Islet of Langerhans (tissue), 1 donor: ENCODE data around the gene PDGFC.
"Not testable (repeated sequence)": the region's sequence is repeated elsewhere in the genome, so short reads cannot be mapped to it uniquely, and the experiment has no call there.

Experiments used
- FAIRE-seq: peaks from one replicate; lab custom pipeline; 2011; peaks lifted over from hg19 to GRCh38; lab: Jason Lieb, UNC

The PDGFC gene

GRCh38 chr4:156898373-156899117 is 73.1 kb downstream of the PDGFC start:
- no peak for FAIRE-seq

DNA sequence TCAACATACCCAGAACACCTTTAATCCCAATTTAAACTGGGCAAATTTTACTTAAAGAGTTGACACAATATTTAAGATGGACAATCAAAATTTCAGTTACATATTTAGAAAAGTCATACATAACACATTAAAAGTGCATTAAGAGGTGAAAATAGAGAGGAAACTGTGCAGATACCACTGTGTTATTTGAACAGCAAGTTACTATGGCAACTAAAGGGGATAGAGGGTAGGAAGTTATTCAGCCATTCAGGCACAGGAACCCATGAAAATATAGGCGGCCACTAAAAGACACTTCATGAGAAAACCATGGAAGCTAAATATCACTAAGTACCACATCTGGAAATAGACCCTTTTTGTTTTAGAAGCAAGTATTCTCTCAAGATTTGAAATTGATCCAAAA is 75.1 kb downstream of the PDGFC start:
- FAIRE-seq: no peak

DNA sequence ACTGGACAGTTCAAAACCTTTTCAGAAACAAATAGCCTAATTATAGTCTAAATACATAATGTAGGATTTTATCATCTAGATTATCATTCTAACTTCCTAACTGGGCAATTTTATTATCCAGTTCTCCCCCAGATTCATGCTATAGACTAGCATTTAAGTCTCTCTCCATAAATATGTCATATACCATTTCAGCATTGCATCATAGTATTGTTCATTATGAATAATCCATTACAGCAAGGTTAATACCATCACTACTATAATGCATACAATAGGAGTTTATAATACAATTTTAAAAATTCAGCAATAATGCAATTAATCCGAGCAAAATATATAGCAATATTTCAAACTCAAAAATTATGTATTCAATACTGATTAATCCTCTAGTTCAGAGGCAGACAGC is 77.4 kb downstream of the PDGFC start:
- no peak for FAIRE-seq

- FAIRE-seq: no peak
These were observed 78.8 kb downstream of the PDGFC start for GRCh38 chr4:156892805-156893204.

- FAIRE-seq: no peak
These were observed 81.7 kb downstream of the PDGFC start for GRCh38 chr4:156889616-156890594.

- no peak for FAIRE-seq
These were observed 82.8 kb downstream of the PDGFC start for GRCh38 chr4:156888762-156889161.

DNA sequence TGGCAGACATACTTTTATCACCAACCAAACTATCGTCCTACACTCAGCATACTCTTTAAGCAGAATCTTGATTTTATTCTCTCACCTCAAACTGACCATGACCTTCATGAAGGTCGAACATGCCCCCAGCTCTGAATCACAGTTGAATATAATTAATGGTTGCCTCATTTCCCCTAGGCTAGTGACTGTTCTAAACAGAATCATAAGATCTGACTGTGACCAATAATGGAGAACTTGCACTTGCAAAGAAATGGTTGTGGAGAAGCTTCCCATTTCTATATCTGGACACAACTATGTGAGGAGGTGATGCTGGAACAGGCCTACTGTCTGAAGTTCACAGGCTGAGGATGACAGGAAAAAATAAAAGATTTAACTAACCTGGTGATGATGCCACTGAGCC is 85.1 kb downstream of the PDGFC start:
- FAIRE-seq: no peak

DNA sequence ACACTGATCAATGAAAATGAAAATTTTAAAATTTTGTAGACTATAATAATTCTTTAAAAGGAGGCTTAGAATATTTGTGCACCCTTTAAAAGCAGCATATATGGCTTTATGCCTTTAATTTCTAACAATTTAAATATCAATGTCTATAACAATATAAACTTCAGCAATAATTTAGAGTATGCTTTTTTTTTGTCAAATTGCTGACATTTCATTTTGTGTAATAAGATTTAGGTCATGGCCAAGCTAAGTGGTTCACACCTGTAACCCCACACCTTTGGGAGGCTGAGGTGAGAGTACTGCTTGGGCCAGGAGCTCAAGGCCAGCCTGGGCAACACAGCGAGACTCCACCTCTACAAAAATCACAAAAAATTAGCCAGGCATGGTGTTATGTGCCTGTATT is 86.2 kb downstream of the PDGFC start:
- FAIRE-seq: no peak

DNA sequence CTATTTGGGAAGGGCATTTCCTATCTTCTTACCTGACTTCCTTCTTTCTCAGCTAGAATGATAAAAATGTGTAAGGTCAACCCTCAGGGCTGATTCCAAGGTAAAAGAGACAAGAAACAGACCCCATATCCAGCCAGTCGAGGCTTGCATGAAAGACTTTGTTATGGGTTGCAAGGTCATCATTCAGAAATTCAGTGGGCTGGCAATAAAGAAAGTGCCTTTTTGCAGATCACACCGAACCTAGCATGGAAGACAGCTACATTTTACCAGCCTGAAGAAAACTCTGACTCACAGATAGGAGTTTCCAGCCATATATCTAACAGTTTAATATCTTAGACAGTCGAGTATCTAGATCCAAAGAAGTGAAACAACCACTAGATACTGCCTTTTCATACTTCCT is 87.4 kb downstream of the PDGFC start:
- no peak for FAIRE-seq

DNA sequence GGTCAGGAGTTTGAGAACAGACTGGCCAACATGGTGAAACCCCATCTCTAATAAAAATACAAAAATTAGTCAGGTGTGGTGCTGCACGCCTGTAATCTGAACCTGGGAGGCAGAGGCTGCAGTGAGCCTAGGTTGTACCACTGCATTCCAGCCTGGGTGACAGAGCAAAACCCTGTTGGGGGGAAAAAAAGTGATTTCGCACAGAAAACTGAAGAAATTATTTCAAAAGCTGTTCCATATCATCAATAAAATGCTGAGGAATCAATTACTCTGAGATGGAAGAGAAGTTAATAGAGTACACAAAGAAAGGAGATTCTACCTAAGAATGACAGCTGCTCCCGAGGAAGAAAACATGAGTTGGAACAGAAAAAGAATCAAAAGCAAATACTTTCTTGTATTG is 95.9 kb downstream of the PDGFC start:
- no peak for FAIRE-seq

- FAIRE-seq: no peak
These were observed 96.5 kb downstream of the PDGFC start for GRCh38 chr4:156875055-156875454.

- no peak for FAIRE-seq
These were observed 97.8 kb downstream of the PDGFC start for GRCh38 chr4:156873799-156874198.

DNA sequence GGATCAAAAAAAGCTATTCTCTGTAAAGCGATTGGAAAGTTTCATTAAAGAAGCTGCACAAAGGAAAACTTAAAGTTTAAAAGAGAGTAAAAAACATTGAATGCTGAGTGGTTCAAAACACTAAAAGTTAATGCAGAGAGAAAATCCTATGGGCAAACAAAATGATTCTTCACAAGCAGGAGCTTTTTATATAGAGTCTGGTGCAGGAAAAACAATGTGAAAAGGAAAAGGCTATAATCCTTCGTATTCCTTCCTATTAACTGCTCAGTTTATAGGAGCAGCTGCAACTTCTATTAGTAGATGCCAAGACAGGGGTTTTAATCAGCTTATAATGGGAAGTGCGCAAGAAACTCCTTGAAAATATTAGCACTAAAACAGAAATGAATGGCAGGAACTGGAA is 100.7 kb downstream of the PDGFC start:
- FAIRE-seq: no peak

DNA sequence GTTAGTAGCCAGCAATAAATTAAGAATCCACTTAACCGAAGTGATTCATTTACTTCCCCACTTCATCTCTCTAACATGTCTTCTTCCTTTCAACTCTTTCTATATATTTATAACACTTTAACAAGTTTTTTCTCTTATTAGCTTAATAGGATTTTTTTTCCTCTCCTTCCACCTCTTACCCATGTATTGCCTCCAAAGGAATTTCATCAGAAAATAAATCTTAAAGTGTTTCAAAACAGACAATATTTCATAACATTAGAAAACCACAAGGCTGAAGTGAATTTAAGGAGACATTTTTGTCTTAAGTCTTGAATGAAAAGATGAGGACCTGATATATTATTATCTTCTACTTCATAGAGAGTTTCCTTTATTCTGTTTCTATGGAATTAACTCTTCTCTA is 101.5 kb downstream of the PDGFC start:
- no peak for FAIRE-seq

- not testable (repeated sequence) for FAIRE-seq
These were observed 105.5 kb downstream of the PDGFC start for GRCh38 chr4:156866088-156866487.

DNA sequence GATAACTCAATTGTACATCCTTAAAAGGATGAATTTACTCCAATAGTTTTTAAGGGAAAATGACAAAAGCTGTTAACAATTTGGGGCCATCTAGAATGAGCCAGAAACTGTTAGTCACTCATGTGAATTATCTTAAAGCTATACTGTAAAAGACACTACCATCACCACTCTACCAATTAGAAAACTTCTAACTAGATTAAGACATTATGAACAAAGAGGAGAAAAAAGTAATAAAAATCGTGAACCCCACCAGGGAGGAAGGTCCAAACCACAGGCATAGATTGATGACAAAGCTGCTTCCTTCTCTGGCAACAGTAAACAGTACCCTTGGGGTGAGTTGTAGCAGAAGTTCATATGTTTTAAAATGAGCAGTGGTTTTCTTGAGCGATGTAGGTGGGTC is 106.1 kb downstream of the PDGFC start:
- FAIRE-seq: no peak

DNA sequence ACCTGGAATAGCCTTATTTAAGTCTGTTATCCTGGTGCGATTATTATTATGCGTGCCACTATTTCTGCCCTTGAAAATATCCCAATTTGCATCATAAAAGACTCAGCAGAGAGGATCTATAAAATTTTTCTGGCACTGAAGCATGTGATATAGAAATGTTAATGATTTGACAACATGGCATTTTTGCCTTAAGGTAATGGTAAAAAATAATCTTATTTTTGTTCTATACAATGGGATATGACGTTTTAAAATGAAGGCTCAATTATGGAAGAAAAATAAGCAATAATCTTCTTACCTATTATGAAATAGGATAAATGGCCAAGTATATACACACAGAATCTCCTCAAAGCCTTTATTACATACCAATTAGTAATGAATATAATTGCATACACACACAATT is 113.5 kb downstream of the PDGFC start:
- no peak for FAIRE-seq

- FAIRE-seq: no peak
These were observed 132.8 kb downstream of the PDGFC start for GRCh38 chr4:156838761-156839160.

GRCh38 chr4:156837625-156838345 is 133.8 kb downstream of the PDGFC start:
- FAIRE-seq: no peak

- FAIRE-seq: no peak
These were observed 138.7 kb downstream of the PDGFC start for GRCh38 chr4:156832886-156833285.

DNA sequence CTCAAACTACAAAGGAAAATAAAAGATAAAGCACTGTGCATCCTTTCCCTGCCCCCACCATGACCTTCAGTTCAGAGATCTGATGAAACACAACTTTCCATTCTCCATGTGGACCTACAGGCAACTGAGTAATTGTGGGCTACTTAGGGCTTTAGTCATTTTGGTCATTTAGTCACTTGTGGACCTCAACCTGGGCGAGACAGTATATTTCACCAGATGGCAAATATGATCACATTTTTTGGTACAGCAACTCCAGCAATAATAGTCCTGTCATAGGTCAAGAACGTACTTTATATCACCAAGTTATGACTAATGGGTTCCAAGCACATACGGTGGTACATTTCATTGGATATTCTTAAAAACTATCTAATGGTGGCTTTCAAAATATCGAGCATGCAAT is 141.2 kb downstream of the PDGFC start:
- FAIRE-seq: no peak

- FAIRE-seq: no peak
These were observed 142.3 kb downstream of the PDGFC start for GRCh38 chr4:156829201-156829873.
